ENCODE measurements around the gene NEGR1.

The NEGR1 gene

GRCh38 chr1:72015006-72015405 is 267.3 kb downstream of the NEGR1 start:
- DNase-seq: no peak

- DNase-seq: no peak
Observed at GRCh38 chr1:72013161-72013560, 269.2 kb downstream of the NEGR1 start.

GRCh38 chr1:72011721-72012120 is 270.6 kb downstream of the NEGR1 start:
- DNase-seq: no peak

GRCh38 chr1:72010094-72010431 is 272.3 kb downstream of the NEGR1 start:
- DNase-seq: no peak

GRCh38 chr1:72009173-72010093 is 272.9 kb downstream of the NEGR1 start:
- no peak for DNase-seq

GRCh38 chr1:72007312-72007711 is 275.0 kb downstream of the NEGR1 start:
- DNase-seq: no peak

GRCh38 chr1:72006092-72006491 is 276.2 kb downstream of the NEGR1 start:
- DNase-seq: no peak

- no peak for DNase-seq
Observed at GRCh38 chr1:72003092-72003491, 279.2 kb downstream of the NEGR1 start.

GRCh38 chr1:72000809-72001208 is 281.5 kb downstream of the NEGR1 start:
- no peak for DNase-seq

GRCh38 chr1:71994646-71995045 is 287.7 kb downstream of the NEGR1 start:
- no peak for DNase-seq

GRCh38 chr1:71987181-71987580 is 295.2 kb downstream of the NEGR1 start:
- DNase-seq: no peak

- no peak for DNase-seq
Observed at GRCh38 chr1:71986160-71986559, 296.2 kb downstream of the NEGR1 start.

- no peak for DNase-seq
Observed at GRCh38 chr1:71980556-71980955, 301.8 kb downstream of the NEGR1 start.

GRCh38 chr1:71979882-71980281 is 302.5 kb downstream of the NEGR1 start:
- no peak for DNase-seq

GRCh38 chr1:71967670-71968069 is 314.7 kb downstream of the NEGR1 start:
- DNase-seq: no peak

GRCh38 chr1:71964188-71964587 is 318.2 kb downstream of the NEGR1 start:
- DNase-seq: no peak

- DNase-seq: no peak
Observed at GRCh38 chr1:71956613-71957285, 325.6 kb downstream of the NEGR1 start.

GRCh38 chr1:71950579-71950978 is 331.8 kb downstream of the NEGR1 start:
- no peak for DNase-seq

- DNase-seq: no peak
Observed at GRCh38 chr1:71949681-71950080, 332.7 kb downstream of the NEGR1 start.

- no peak for DNase-seq
Observed at GRCh38 chr1:71948561-71948960, 333.8 kb downstream of the NEGR1 start.

GRCh38 chr1:71944006-71944405 is 338.3 kb downstream of the NEGR1 start:
- DNase-seq: no peak

- DNase-seq: no peak
Observed at GRCh38 chr1:71940261-71940660, 342.1 kb downstream of the NEGR1 start.

GRCh38 chr1:71930511-71930910 is 351.8 kb downstream of the NEGR1 start:
- DNase-seq: no peak

GRCh38 chr1:71921935-71922559 is 360.3 kb downstream of the NEGR1 start:
- no peak for DNase-seq
